ENCODE measurements around the gene QSOX2. TPM values are rescaled to one million over a fixed set of nuclear protein-coding genes. Genes with fewer than 3 reads are reported as not detected.

Gene QSOX2
- total RNA-seq, 2 donors from 2014 or later = 4.9 to 12.0 TPM

DNA sequence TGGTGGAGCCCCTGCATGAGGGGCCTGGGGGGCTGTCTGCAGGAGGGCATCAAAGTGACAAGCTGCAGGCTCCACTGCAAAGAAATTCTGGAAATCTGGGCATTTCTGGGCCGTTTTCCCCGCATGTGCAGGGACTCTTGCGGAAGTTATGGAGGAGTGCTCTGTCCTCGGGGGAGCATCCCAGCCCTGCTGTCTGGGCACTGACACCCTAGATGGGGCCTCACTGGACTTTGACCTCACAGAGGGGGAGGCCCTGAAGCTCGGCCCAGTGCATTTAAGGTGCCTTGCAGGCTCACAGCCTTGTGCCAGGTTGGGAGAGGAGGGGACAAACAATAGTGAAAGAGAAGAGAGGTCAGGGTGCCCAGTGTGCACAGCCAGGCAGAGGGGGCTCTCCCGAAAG is 76.1 kb downstream of the QSOX2 start:
- no peak overlapping the region for H3K9ac ChIP-seq (ENCODE audit: low read depth in 2 of 2, low read length in 2 of 2)
- no peak overlapping the region for H3K4me3 ChIP-seq
- no peaks in the 10 kb centered on the region for H3K27me3 ChIP-seq
- no peaks in the 10 kb centered on the region for H3K4me1 ChIP-seq
- intact Hi-C loops (cut with DNase I) = no loop called here
- no peak overlapping the region for H3K27ac ChIP-seq
- no peak for DNase-seq
- TF ChIP-seq, protein P1, sequence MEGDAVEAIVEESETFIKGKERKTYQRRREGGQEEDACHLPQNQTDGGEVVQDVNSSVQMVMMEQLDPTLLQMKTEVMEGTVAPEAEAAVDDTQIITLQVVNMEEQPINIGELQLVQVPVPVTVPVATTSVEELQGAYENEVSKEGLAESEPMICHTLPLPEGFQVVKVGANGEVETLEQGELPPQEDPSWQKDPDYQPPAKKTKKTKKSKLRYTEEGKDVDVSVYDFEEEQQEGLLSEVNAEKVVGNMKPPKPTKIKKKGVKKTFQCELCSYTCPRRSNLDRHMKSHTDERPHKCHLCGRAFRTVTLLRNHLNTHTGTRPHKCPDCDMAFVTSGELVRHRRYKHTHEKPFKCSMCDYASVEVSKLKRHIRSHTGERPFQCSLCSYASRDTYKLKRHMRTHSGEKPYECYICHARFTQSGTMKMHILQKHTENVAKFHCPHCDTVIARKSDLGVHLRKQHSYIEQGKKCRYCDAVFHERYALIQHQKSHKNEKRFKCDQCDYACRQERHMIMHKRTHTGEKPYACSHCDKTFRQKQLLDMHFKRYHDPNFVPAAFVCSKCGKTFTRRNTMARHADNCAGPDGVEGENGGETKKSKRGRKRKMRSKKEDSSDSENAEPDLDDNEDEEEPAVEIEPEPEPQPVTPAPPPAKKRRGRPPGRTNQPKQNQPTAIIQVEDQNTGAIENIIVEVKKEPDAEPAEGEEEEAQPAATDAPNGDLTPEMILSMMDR (IDR thresholded peaks at IDR 0.05) = no peak
- no peaks in the 10 kb centered on the region for H3K36me3 ChIP-seq
- no peaks in the 10 kb centered on the region for H3K9me3 ChIP-seq

DNA sequence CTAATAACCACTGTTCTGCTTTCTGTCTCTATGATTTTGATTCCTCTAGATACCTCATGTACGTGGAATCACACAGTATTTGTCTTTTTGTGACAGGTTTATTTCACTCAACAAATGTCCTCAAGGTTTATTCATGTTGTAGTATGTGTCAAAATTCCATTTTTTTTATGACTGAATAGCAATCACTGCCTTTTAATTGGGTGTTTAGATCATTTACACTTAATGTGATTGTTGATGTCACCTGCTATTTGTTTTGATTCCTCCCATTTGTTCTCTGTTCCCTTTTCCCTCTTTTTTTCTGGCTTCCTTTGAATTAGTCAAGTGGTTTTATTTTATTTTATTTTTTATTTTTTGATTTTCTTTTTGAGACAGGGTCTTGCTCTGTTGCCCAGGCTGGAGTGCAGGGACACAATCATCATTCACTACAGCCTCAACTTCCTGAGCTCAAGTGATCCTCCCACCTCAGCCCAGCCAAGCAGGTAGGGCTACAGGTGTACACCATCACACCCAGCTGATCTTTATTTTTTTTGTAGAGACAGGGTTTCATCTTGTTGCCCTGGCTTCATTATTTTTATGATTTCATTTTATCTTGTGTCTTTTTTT is 82.3 kb downstream of the QSOX2 start:
- TF ChIP-seq, protein P1 (IDR thresholded peaks at IDR 0.05) = no peak
- H3K9me3 ChIP-seq = no peaks in the 10 kb centered on the region
- H3K9ac ChIP-seq (ENCODE audit: low read depth in 2 of 2, low read length in 2 of 2) = no peak overlapping the region
- H3K36me3 ChIP-seq = no peaks in the 10 kb centered on the region
- no peak for DNase-seq
- no peak overlapping the region for H3K4me3 ChIP-seq
- H3K27ac ChIP-seq = no peak overlapping the region
- no peaks in the 10 kb centered on the region for H3K4me1 ChIP-seq
- no peaks in the 10 kb centered on the region for H3K27me3 ChIP-seq
- intact Hi-C loops (cut with DNase I) = no loop called here

DNA sequence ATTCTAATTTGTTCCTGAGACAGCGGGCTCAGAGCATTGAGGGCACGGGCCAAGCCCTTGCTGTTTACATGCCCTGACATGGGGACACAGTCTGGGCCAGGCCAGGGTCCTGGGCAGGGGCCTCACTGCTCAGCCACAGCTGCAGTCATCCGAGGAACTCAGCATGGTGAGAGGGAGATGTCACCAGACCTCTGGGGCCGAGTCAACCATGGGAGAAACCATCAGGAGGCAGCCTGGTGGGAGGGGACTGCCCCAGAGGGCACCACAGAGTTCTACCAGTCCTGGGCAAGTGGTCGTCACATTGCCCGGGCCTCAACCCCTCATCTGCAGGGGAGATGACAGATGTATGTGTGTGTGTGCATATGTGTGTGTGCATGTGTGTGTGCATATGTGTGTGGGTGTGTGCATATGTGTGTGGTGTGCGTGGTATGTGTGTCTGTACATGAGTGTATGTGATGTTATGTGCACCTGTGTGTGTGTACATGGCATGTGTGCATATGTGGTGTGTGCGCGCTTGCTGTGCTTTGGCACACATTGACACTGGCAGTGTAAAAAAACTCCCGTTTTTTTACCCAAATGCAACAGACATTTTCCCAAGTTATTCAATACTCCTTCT is 84.5 kb downstream of the QSOX2 start:
- no peaks in the 10 kb centered on the region for H3K4me1 ChIP-seq
- H3K36me3 ChIP-seq = no peaks in the 10 kb centered on the region
- no peak overlapping the region for H3K4me3 ChIP-seq
- H3K9me3 ChIP-seq = no peaks in the 10 kb centered on the region
- no peak overlapping the region for H3K27ac ChIP-seq
- intact Hi-C loops (cut with DNase I) = no loop called here
- peaks cover 6% of the 10 kb centered on the region for H3K27me3 ChIP-seq
- TF ChIP-seq, protein P1 (IDR thresholded peaks at IDR 0.05) = no peak
- H3K9ac ChIP-seq (ENCODE audit: low read depth in 2 of 2, low read length in 2 of 2) = no peak overlapping the region
- no peak for DNase-seq

DNA sequence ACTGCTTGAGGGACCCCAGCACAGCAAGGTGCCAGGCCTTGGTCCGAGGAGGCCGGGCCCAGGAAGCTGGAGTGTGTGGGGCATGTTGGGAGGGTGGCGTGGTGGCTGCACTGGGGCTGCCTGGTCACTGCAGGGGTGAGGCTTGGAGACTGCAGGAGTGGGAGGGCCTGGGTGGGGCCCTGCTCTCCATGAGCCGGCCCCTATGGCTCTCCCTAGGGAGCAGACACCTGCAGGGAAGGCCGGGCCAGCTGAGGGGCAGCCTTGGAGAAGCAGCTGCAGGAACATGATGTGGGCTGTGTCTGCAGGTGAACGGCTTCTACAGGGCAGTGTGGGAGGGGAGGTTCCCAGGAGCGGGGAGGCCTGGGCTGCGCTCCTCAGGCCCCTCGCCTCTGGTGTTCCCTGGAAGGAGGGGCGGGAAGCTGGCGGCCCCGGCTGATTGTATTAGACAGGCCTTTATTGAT is 85.2 kb downstream of the QSOX2 start:
- intact Hi-C loops (cut with DNase I) = no loop called here
- Histone ChIP-seq H3K27me3 (peaks cover 6% of the 10 kb centered on the region), H3K4me3 (no peak overlapping the region), H3K27ac (no peak overlapping the region), H3K9ac (ENCODE audit: low read depth in 2 of 2, low read length in 2 of 2) (no peak overlapping the region), H3K9me3 (no peaks in the 10 kb centered on the region), H3K36me3 (no peaks in the 10 kb centered on the region), H3K4me1 (no peaks in the 10 kb centered on the region)
- TF ChIP-seq, protein P1 (IDR thresholded peaks at IDR 0.05) = no peak
- DNase-seq = no peak

DNA sequence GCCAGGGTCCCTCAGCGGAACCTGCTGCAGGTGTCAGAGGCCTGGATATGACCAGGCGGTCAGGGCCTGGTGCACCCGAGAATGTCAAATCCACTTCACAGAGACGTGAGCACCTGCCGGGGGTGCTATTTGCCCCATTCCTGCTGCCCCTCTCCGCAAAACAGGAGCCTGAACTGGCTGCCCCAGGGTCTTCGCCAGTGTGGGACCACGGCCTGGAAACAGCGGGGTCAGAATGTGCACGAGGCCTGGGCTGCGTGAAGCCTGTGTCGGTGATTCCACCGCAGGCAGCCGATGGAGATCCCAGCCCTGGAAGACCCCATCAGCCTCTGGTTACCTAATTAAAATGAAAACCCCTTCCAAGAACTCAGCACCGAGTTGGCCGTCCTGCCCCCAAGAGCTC is 85.8 kb downstream of the QSOX2 start:
- DNase-seq = no peak
- H3K27ac ChIP-seq = no peak overlapping the region
- H3K36me3 ChIP-seq = no peaks in the 10 kb centered on the region
- no peaks in the 10 kb centered on the region for H3K9me3 ChIP-seq
- no peaks in the 10 kb centered on the region for H3K4me1 ChIP-seq
- no peak overlapping the region for H3K4me3 ChIP-seq
- intact Hi-C loops (cut with DNase I) = no loop called here
- TF ChIP-seq, protein P1 (IDR thresholded peaks at IDR 0.05) = no peak
- H3K9ac ChIP-seq (ENCODE audit: low read depth in 2 of 2, low read length in 2 of 2) = no peak overlapping the region
- peaks cover 6% of the 10 kb centered on the region for H3K27me3 ChIP-seq

All from colonic mucosa (tissue), 4 donors.